Measurements from ENCODE around the gene HPS4.

HPS4 gene

GRCh38 chr22:26470807-26471206 lies 12.8 kb downstream of the HPS4 start:
- in situ Hi-C loops (cut with MboI; ENCODE audit: low sequenced_read_pairs): no loop called here

- in situ Hi-C loops (cut with MboI; ENCODE audit: low sequenced_read_pairs): no loop called here
Measured at GRCh38 chr22:26466196-26466595, 17.4 kb downstream of the HPS4 start.

GRCh38 chr22:26464312-26464711 lies 19.3 kb downstream of the HPS4 start:
- in situ Hi-C loops (cut with MboI; ENCODE audit: low sequenced_read_pairs): no loop called here

GRCh38 chr22:26463688-26464087 lies 19.9 kb downstream of the HPS4 start:
- in situ Hi-C loops (cut with MboI; ENCODE audit: low sequenced_read_pairs): no loop called here

GRCh38 chr22:26463101-26463661 lies 20.4 kb downstream of the HPS4 start:
- in situ Hi-C loops (cut with MboI; ENCODE audit: low sequenced_read_pairs): no loop called here

GRCh38 chr22:26462641-26463040 lies 20.9 kb downstream of the HPS4 start:
- in situ Hi-C loops (cut with MboI; ENCODE audit: low sequenced_read_pairs): no loop called here

GRCh38 chr22:26462051-26462450 lies 21.5 kb downstream of the HPS4 start:
- in situ Hi-C loops (cut with MboI; ENCODE audit: low sequenced_read_pairs): no loop called here

GRCh38 chr22:26461188-26461810 lies 22.3 kb downstream of the HPS4 start:
- in situ Hi-C loops (cut with MboI; ENCODE audit: low sequenced_read_pairs): no loop called here

- in situ Hi-C loops (cut with MboI; ENCODE audit: low sequenced_read_pairs): no loop called here
Measured at GRCh38 chr22:26460202-26460601, 23.4 kb downstream of the HPS4 start.

- in situ Hi-C loops (cut with MboI; ENCODE audit: low sequenced_read_pairs): loop anchor here (10.0 kb wide), 1 partner anchor 63 kb away; no protein-coding TSS in a partner anchor
Measured at GRCh38 chr22:26457661-26458272, 25.8 kb downstream of the HPS4 start.

- in situ Hi-C loops (cut with MboI; ENCODE audit: low sequenced_read_pairs): loop anchor here (10.0 kb wide), 1 partner anchor 59 kb away; no protein-coding TSS in a partner anchor
Measured at GRCh38 chr22:26453812-26454500, 29.6 kb downstream of the HPS4 start.

- in situ Hi-C loops (cut with MboI; ENCODE audit: low sequenced_read_pairs): loop anchor here (10.0 kb wide), 1 partner anchor 58 kb away; no protein-coding TSS in a partner anchor
Measured at GRCh38 chr22:26453216-26453615, 30.4 kb downstream of the HPS4 start.

- in situ Hi-C loops (cut with MboI; ENCODE audit: low sequenced_read_pairs): loop anchor here (10.0 kb wide), 1 partner anchor 58 kb away; no protein-coding TSS in a partner anchor
Measured at GRCh38 chr22:26452236-26453016, 31.2 kb downstream of the HPS4 start.

- in situ Hi-C loops (cut with MboI; ENCODE audit: low sequenced_read_pairs): loop anchor here (10.0 kb wide), 1 partner anchor 56 kb away; no protein-coding TSS in a partner anchor
Measured at GRCh38 chr22:26450453-26451185, 33.0 kb downstream of the HPS4 start.

- in situ Hi-C loops (cut with MboI; ENCODE audit: low sequenced_read_pairs): no loop called here
Measured at GRCh38 chr22:26448941-26449340, 34.6 kb downstream of the HPS4 start.

GRCh38 chr22:26448334-26448733 lies 35.2 kb downstream of the HPS4 start:
- in situ Hi-C loops (cut with MboI; ENCODE audit: low sequenced_read_pairs): no loop called here

GRCh38 chr22:26447584-26448329 lies 35.8 kb downstream of the HPS4 start:
- in situ Hi-C loops (cut with MboI; ENCODE audit: low sequenced_read_pairs): no loop called here

GRCh38 chr22:26446808-26447515 lies 36.6 kb downstream of the HPS4 start:
- in situ Hi-C loops (cut with MboI; ENCODE audit: low sequenced_read_pairs): no loop called here
